Measurements from ENCODE around the gene FCN2. TPM values are rescaled to one million over a fixed set of nuclear protein-coding genes. Genes with fewer than 3 reads are reported as not detected.

FCN2 gene
- total and polyA plus RNA-seq, 9 of the 15 experiments (the other 6 are each of a cell fraction or from before 2014, with no cell fraction given): not detected

DNA sequence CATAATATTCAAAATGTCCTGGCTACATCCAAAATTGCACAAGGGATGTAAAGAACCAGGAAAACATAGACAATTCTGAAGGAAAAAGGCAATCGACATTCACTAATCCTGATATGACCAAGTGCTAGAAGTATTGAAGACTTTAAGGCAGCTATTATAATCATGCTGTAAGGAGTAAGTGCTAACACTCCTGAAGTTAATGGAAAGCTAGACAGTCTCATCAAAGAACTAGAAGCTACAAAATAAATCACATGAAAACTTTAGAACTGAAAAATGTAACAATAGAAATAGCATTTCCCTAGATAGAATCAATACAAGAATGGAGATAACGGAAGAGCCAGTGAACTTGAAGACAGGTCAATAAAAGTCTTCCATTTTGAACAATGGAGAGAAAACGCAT, 18.6 kb downstream of the FCN2 start:
- H3K27ac ChIP-seq (ENCODE audit: extremely low read depth, low read depth, low read length): no peak overlapping the region
- ChIA-PET POLR2A (no interaction called here), CTCF (ENCODE audit: low intra/inter-chr PET ratio) (no interaction called here)
- no peaks in the 10 kb centered on the region for H3K9me3 ChIP-seq (replicated peaks; ENCODE audit: control insufficient read depth, insufficient read depth, low read depth, low read length)
- H4K20me1 ChIP-seq (replicated peaks; ENCODE audit: control insufficient read depth, insufficient read depth, low read length): no peaks in the 10 kb centered on the region
- no peak overlapping the region for H2AFZ ChIP-seq (ENCODE audit: low read depth, low read length)
- no peak overlapping the region for H3K4me2 ChIP-seq (ENCODE audit: insufficient read depth, low read length)
- H3K9me1 ChIP-seq (ENCODE audit: control insufficient read depth, insufficient read depth, low read length): no peaks in the 10 kb centered on the region
- no peak for FAIRE-seq
- no peaks in the 10 kb centered on the region for H3K36me3 ChIP-seq (ENCODE audit: control insufficient read depth, insufficient read depth, low read length)
- in situ Hi-C loops (cut with MboI): no loop called here
- no peaks in the 10 kb centered on the region for H3K79me2 ChIP-seq (ENCODE audit: control insufficient read depth, insufficient read depth, low read length)
- DNase-seq (ENCODE audit: extremely low read depth in 1 of 4, low spot score in 3 of 4): no peak
- intact Hi-C loops (cut with micrococcal nuclease): no loop called here
- no peak for ATAC-seq
- H3K9ac ChIP-seq (ENCODE audit: insufficient read depth in 1 of 2, low read depth in 2 of 2, low read length in 2 of 2): no peak overlapping the region
- BruUV-seq (replicated peaks): no TSS peak
- TF ChIP-seq, protein P1, sequence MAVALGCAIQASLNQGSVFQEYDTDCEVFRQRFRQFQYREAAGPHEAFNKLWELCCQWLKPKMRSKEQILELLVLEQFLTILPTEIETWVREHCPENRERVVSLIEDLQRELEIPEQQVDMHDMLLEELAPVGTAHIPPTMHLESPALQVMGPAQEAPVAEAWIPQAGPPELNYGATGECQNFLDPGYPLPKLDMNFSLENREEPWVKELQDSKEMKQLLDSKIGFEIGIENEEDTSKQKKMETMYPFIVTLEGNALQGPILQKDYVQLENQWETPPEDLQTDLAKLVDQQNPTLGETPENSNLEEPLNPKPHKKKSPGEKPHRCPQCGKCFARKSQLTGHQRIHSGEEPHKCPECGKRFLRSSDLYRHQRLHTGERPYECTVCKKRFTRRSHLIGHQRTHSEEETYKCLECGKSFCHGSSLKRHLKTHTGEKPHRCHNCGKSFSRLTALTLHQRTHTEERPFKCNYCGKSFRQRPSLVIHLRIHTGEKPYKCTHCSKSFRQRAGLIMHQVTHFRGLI (CRISPR knock-in tag; IDR thresholded peaks at IDR 0.05): no peak
- no peak for TF ChIP-seq CXXC5 (CRISPR knock-in tag; IDR thresholded peaks at IDR 0.05)
- no peak for TF ChIP-seq XRCC3 (IDR thresholded peaks at IDR 0.05)
- TF ChIP-seq, protein P2, sequence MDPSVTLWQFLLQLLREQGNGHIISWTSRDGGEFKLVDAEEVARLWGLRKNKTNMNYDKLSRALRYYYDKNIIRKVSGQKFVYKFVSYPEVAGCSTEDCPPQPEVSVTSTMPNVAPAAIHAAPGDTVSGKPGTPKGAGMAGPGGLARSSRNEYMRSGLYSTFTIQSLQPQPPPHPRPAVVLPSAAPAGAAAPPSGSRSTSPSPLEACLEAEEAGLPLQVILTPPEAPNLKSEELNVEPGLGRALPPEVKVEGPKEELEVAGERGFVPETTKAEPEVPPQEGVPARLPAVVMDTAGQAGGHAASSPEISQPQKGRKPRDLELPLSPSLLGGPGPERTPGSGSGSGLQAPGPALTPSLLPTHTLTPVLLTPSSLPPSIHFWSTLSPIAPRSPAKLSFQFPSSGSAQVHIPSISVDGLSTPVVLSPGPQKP (CRISPR knock-in tag; IDR thresholded peaks at IDR 0.05): no peak
- TF ChIP-seq ZNF124 (CRISPR knock-in tag; IDR thresholded peaks at IDR 0.05): no peak
- TF ChIP-seq ZNF436 (CRISPR knock-in tag; IDR thresholded peaks at IDR 0.05): no peak
- no peak for TF ChIP-seq MEF2A (IDR thresholded peaks at IDR 0.05; ENCODE audit: control insufficient read depth, low read depth, low read length)
- peaks cover 0 to 5% of the 10 kb centered on the region in 2 experiments; a peak in 1 of 5 replicates for H3K27me3 ChIP-seq (ENCODE audit: control insufficient read depth in 2 of 2, insufficient read depth in 2 of 2, low read length in 2 of 2)
- no peak overlapping the region for H3K4me3 ChIP-seq
- 0% methylated on average over 3 of the region's 3 CpGs for WGBS (ENCODE audit: insufficient coverage, low coverage, missing lambda C conversion rate)
- H3K4me1 ChIP-seq (replicated peaks in 1 of 2; ENCODE audit: control insufficient read depth in 2 of 2, insufficient read depth in 2 of 2, low read length in 2 of 2): no peaks in the 10 kb centered on the region

Measured in K562 (cell line).